Umbilical cord (tissue), 2 donors: ENCODE measurements around the gene TNFAIP8L3. TPM values are rescaled to one million over a fixed set of nuclear protein-coding genes. Genes with fewer than 3 reads are reported as not detected.
"Not testable (repeated sequence)": the region's sequence is repeated elsewhere in the genome, so short reads cannot be mapped to it uniquely, and the experiment has no call there.

ENCODE experiments used
- DNase-seq: peaks from one replicate; pipeline ENCODE4 v3.0.0-alpha.2; 2015; ENCODE audit warnings: low spot score
- total RNA-seq: library from RNA; depleted of rRNA; stranded (reverse); fragments of >200 nt; gene quantifications from one replicate; pipeline ENCODE4 v1.2.3, GENCODE V29; 2014; ENCODE audit warnings: low replicate concordance; ENCODE audit not compliant: insufficient read depth

TNFAIP8L3 gene
- 6.3 TPM for total RNA-seq

- no peak for DNase-seq
Measured at GRCh38 chr15:51094606-51095569, at the start of gene TNFAIP8L3. Gene TNFAIP8L3 (minus strand): TSS chr15:51094906. CDS start chr15:51094595, 311 bp downstream.

GRCh38 chr15:51144021-51144532 is 49.4 kb upstream of the TNFAIP8L3 start:
- no peak for DNase-seq

- DNase-seq: not testable (repeated sequence)
Measured at GRCh38 chr15:51140347-51140746, 45.6 kb upstream of the TNFAIP8L3 start.

GRCh38 chr15:51139091-51139490 is 44.4 kb upstream of the TNFAIP8L3 start:
- DNase-seq: no peak

GRCh38 chr15:51137880-51138430 is 43.2 kb upstream of the TNFAIP8L3 start:
- no peak for DNase-seq

GRCh38 chr15:51137024-51137423 is 42.3 kb upstream of the TNFAIP8L3 start:
- no peak for DNase-seq

- no peak for DNase-seq
Measured at GRCh38 chr15:51135276-51135675, 40.6 kb upstream of the TNFAIP8L3 start.

- DNase-seq: no peak
Measured at GRCh38 chr15:51134416-51135199, 39.9 kb upstream of the TNFAIP8L3 start.

- no peak for DNase-seq
Measured at GRCh38 chr15:51133140-51133765, 38.5 kb upstream of the TNFAIP8L3 start.

GRCh38 chr15:51132384-51133139 is 37.9 kb upstream of the TNFAIP8L3 start:
- no peak for DNase-seq

GRCh38 chr15:51131596-51132290 is 37.0 kb upstream of the TNFAIP8L3 start:
- no peak for DNase-seq

GRCh38 chr15:51130344-51130743 is 35.6 kb upstream of the TNFAIP8L3 start:
- DNase-seq: no peak

- DNase-seq: no peak
Measured at GRCh38 chr15:51129535-51130188, 35.0 kb upstream of the TNFAIP8L3 start.

- no peak for DNase-seq
Measured at GRCh38 chr15:51128701-51129100, 34.0 kb upstream of the TNFAIP8L3 start.

- no peak for DNase-seq
Measured at GRCh38 chr15:51126842-51127241, 32.1 kb upstream of the TNFAIP8L3 start.

- DNase-seq: not testable (repeated sequence)
Measured at GRCh38 chr15:51123002-51123401, 28.3 kb upstream of the TNFAIP8L3 start.

GRCh38 chr15:51121631-51122225 is 27.0 kb upstream of the TNFAIP8L3 start:
- no peak for DNase-seq

GRCh38 chr15:51121118-51121517 is 26.4 kb upstream of the TNFAIP8L3 start:
- no peak for DNase-seq

- no peak for DNase-seq
Measured at GRCh38 chr15:51119120-51119519, 24.4 kb upstream of the TNFAIP8L3 start.
